K562 (cell line): ENCODE measurements around the gene TESK1. TPM values are rescaled to one million over a fixed set of nuclear protein-coding genes. Genes with fewer than 3 reads are reported as not detected.

Experiments used
- AFF1 ChIP-seq, 2 experiments: fragments of 450-650 bp; IDR thresholded peaks; 2 replicates each; pipeline ENCODE4 v1.6.1; 2018; ENCODE audit warnings: mild to moderate bottlenecking in 2 of 2, low read depth in 1 of 2; ENCODE audit not compliant: partially characterized antibody in 2 of 2
- ATF1 ChIP-seq, 2 experiments: fragments of 450-650 bp in 1 of 2; IDR thresholded peaks; 2 replicates each; pipeline ENCODE4 v1.6.1; 2016; ENCODE audit warnings: missing compliant biosample characterization in 1 of 2, missing genetic modification characterization in 1 of 2
- CBX2 ChIP-seq: fragments of 200-600 bp; sonication (generic); IDR thresholded peaks from one replicate; pipeline ENCODE4 v1.6.1; 2012; ENCODE audit warnings: mild to moderate bottlenecking, low read length, inconsistent platforms; ENCODE audit not compliant: insufficient read depth, poor library complexity, severe bottlenecking
- GATA2 ChIP-seq: sonication (generic); formaldehyde crosslinking; IDR thresholded peaks from 2 replicates; pipeline ENCODE4 v1.4.0; 2020; ENCODE audit warnings: mild to moderate bottlenecking, missing genetic modification reagents
- HNRNPLL ChIP-seq: fragments of 200-400 bp; formaldehyde crosslinking; IDR thresholded peaks from 2 replicates; pipeline ENCODE4 v1.6.1; 2017; ENCODE audit warnings: low read length, low read depth, mild to moderate bottlenecking; ENCODE audit not compliant: poor library complexity, severe bottlenecking
- MAX ChIP-seq: sonication (generic); formaldehyde crosslinking; IDR thresholded peaks from 2 replicates; pipeline ENCODE4 v1.9.0; 2022; ENCODE audit warnings: mild to moderate bottlenecking, missing genetic modification reagents
- MCM5 ChIP-seq: fragments of 450-650 bp; IDR thresholded peaks from 2 replicates; pipeline ENCODE4 v1.6.1; 2016; ENCODE audit warnings: low read depth
- RAD21 ChIP-seq, 2 experiments: fragments of 250-450 bp in 1 of 2; fragments of 450-650 bp in 1 of 2; sonication (Bioruptor Pico) in 1 of 2; formaldehyde crosslinking in 1 of 2; IDR thresholded peaks in 1 of 2; conservative IDR thresholded peaks in 1 of 2; 2 replicates each; pipeline versions ENCODE4 v1.4.0 to v1.8.0; 2020 to 2022; ENCODE audit warnings: mild to moderate bottlenecking in 2 of 2, moderate library complexity in 1 of 2
- SIN3A ChIP-seq, 2 experiments: fragments of 150-350 bp in 1 of 2; IDR thresholded peaks; 2 replicates each; pipeline ENCODE4 v1.6.1; 2011 to 2016; ENCODE audit warnings: borderline replicate concordance in 2 of 2, low read depth in 2 of 2, low read length in 2 of 2, mild to moderate bottlenecking in 2 of 2, moderate library complexity in 2 of 2; ENCODE audit not compliant: control insufficient read depth in 1 of 2
- SIX5 ChIP-seq, 2 experiments: IDR thresholded peaks; 2 replicates each; pipeline ENCODE4 v1.6.1; 2011; ENCODE audit warnings: low read length in 2 of 2, borderline replicate concordance in 1 of 2, low read depth in 1 of 2, mild to moderate bottlenecking in 1 of 2, moderate library complexity in 1 of 2; ENCODE audit not compliant: insufficient read depth in 1 of 2
- TEAD1 ChIP-seq, 2 experiments: fragments of 450-650 bp in 1 of 2; sonication (generic) in 1 of 2; formaldehyde crosslinking; IDR thresholded peaks; 2 replicates each; pipeline versions ENCODE4 v1.4.0 to v1.8.0; 2020 to 2022; ENCODE audit warnings: mild to moderate bottlenecking in 2 of 2, missing genetic modification reagents in 1 of 2
- TRIM28 ChIP-seq: fragments of 450-650 bp; IDR thresholded peaks from 2 replicates; pipeline ENCODE4 v1.6.1; 2017
- ZNF280A ChIP-seq: fragments of 450-650 bp; IDR thresholded peaks from 2 replicates; pipeline ENCODE4 v1.6.1; 2018; ENCODE audit warnings: mild to moderate bottlenecking, low read depth; ENCODE audit not compliant: partially characterized antibody
- ZNF512 ChIP-seq: IDR thresholded peaks from 2 replicates; pipeline ENCODE4 v1.6.1; 2016; ENCODE audit warnings: missing genetic modification characterization, missing compliant biosample characterization
- ZNF586 ChIP-seq: fragments of 450-650 bp; formaldehyde crosslinking; conservative IDR thresholded peaks from 2 replicates; pipeline ENCODE4 v1.4.0; 2020; ENCODE audit warnings: mild to moderate bottlenecking, moderate library complexity
- ZNF75A ChIP-seq: fragments of 450-650 bp; formaldehyde crosslinking; IDR thresholded peaks from 2 replicates; pipeline ENCODE4 v1.4.0; 2020; ENCODE audit warnings: mild to moderate bottlenecking
- polyA plus RNA-seq, 8 experiments: library from polyadenylated mRNA; depleted of rRNA in 4 of 8; stranded (reverse) in 5 of 8; unstranded in 3 of 8; fragments of >200 nt; fragmentation: Nextera tagmentation in 2 of 8; fragmentation: Illumina TruSeq in 1 of 8; extraction: Ambion mirVana in 2 of 8; extraction: Trizol in 1 of 8; gene quantifications; 2 replicates each; pipeline versions ENCODE4 v1.2.1 to v1.2.3, GENCODE V29; 2011 to 2014; ENCODE audit warnings: inconsistent platforms in 1 of 8, missing spikeins in 1 of 8
- total RNA-seq, 7 experiments: library from RNA; depleted of rRNA in 6 of 7; stranded (reverse); fragments of >200 nt in 6 of 7; fragmentation: Illumina TruSeq in 2 of 7; extraction: Trizol in 2 of 7; gene quantifications; 2 replicates each; pipeline versions ENCODE4 v1.2.1 to v1.2.3, GENCODE V29; 2011 to 2021; ENCODE audit warnings: low replicate concordance in 1 of 7

The TESK1 gene
- total and polyA plus RNA-seq, 9 of the 15 experiments (the other 6 are each of a cell fraction or from before 2014, with no cell fraction given), result 0.07 to 10.4 (median 4.1) TPM

GRCh38 chr9:35658137-35658967, 53.3 kb downstream of the TESK1 start, which contains the start of gene CCDC107 (continued):
- TF ChIP-seq ZNF280A (no peak), AFF1 (IDR thresholded peaks at IDR 0.05; ENCODE audit: low read depth in 1 of 2, partially characterized antibody in 2 of 2) (no peak), HNRNPLL (peak; percentile 25), GATA2 (CRISPR knock-in tag) (no peak), CBX2 (no peak), ZNF75A (no peak), MAX (CRISPR knock-in tag) (peak; percentile 18; the same call in 1 of the 2 replicates), RAD21 (CRISPR knock-in tag; conservative IDR thresholded peaks at IDR 0.05 in 1 of 2, IDR thresholded peaks at IDR 0.05 in 1 of 2) (peak; percentile 31 to 33; a peak in 3 of 4 replicates), SIX5 (IDR thresholded peaks at IDR 0.05; ENCODE audit: borderline replicate concordance in 1 of 2, insufficient read depth in 1 of 2, low read depth in 1 of 2, low read length in 2 of 2) (no peak), ATF1 (CRISPR knock-in tag; IDR thresholded peaks at IDR 0.05) (no peak), ATF1 (tag; IDR thresholded peaks at IDR 0.05) (no peak), MCM5 (no peak), ZNF586 (no peak), SIN3A (IDR thresholded peaks at IDR 0.05; ENCODE audit: borderline replicate concordance in 2 of 2, control insufficient read depth in 1 of 2, low read depth in 2 of 2, low read length in 2 of 2) (no peak), TEAD1 (CRISPR knock-in tag; IDR thresholded peaks at IDR 0.05) (0 out of 4 replicates have a peak, but pooled peaks of 1 of the 2 experiments have one; percentile 62), ZNF512 (tag) (no peak), TRIM28 (no peak)
